ENCODE data around the gene NRG3. TPM values are rescaled to one million over a fixed set of nuclear protein-coding genes. Genes with fewer than 3 reads are reported as not detected.

Gene NRG3
- total RNA-seq, 1 donor from 2014 or later, result 2.3 TPM

DNA sequence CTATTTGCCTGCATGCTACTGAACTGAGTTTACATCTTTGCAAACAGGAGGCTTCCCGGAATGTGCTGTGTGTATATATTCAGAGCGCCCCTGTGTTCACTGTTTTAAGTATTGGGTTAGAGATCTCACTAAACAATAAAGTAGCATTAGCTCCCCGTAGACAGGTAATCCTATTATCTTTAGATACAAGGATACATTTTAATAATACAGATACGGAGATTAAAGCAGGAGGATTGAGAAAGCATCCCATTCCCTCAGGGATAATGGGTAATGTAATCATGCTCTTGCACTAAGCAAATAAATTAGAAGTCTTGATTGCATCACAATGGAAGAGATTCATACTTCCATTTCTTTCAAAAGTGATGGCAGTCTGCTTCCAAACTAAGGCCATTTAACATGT lies 809.0 kb downstream of the NRG3 start:
- Histone ChIP-seq H3K27me3 (no peaks in the 10 kb centered on the region), H3K4me1 (no peaks in the 10 kb centered on the region), H3K4me3 (no peak overlapping the region), H3K9me3 (no peaks in the 10 kb centered on the region), H3K36me3 (no peaks in the 10 kb centered on the region), H3K27ac (no peak overlapping the region)
- intact Hi-C loops (cut with DNase I), result no loop called here
- TF ChIP-seq CTCF (IDR thresholded peaks at IDR 0.05), result no peak
- ATAC-seq (no peak), DNase-seq (no peak)

DNA sequence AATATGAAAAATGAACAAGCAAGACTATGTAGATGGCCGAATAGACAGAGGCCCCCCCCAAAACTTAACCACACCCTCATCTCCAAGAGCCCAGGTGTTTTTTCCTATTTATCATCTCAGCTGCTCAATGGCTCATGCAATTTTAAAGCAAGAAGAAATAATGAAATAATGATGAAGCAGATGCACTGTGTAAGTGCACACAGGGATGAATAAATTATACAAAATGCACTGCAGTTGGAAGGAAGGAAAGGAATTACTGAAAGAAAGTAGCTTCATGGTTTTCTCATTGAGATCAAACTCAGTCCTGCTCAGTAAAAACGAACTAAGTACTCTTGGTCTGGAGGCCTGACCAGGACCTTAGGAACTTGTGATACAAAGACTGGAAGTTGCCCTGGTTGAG lies 810.1 kb downstream of the NRG3 start:
- Histone ChIP-seq H3K4me3 (no peak overlapping the region), H3K4me1 (no peaks in the 10 kb centered on the region), H3K27ac (no peak overlapping the region), H3K36me3 (no peaks in the 10 kb centered on the region), H3K9me3 (no peaks in the 10 kb centered on the region), H3K27me3 (no peaks in the 10 kb centered on the region)
- ATAC-seq (no peak), DNase-seq (no peak)
- intact Hi-C loops (cut with DNase I), result no loop called here
- no peak for TF ChIP-seq CTCF (IDR thresholded peaks at IDR 0.05)

GRCh38 chr10:82691211-82691610 lies 816.2 kb downstream of the NRG3 start:
- Histone ChIP-seq H3K4me3 (no peak overlapping the region), H3K27ac (no peak overlapping the region), H3K9me3 (no peaks in the 10 kb centered on the region), H3K27me3 (no peaks in the 10 kb centered on the region), H3K36me3 (no peaks in the 10 kb centered on the region), H3K4me1 (no peaks in the 10 kb centered on the region)
- no peak for TF ChIP-seq CTCF (IDR thresholded peaks at IDR 0.05)
- DNase-seq (no peak), ATAC-seq (no peak)
- intact Hi-C loops (cut with DNase I), result no loop called here

GRCh38 chr10:82692458-82692857 lies 817.5 kb downstream of the NRG3 start:
- Histone ChIP-seq H3K4me1 (no peaks in the 10 kb centered on the region), H3K9me3 (no peaks in the 10 kb centered on the region), H3K27ac (no peak overlapping the region), H3K36me3 (no peaks in the 10 kb centered on the region), H3K4me3 (no peak overlapping the region), H3K27me3 (no peaks in the 10 kb centered on the region)
- ATAC-seq, result no peak
- no peak for TF ChIP-seq CTCF (IDR thresholded peaks at IDR 0.05)
- intact Hi-C loops (cut with DNase I), result no loop called here
- no peak for DNase-seq

GRCh38 chr10:82721831-82722230 lies 846.8 kb downstream of the NRG3 start:
- intact Hi-C loops (cut with DNase I), result no loop called here
- H3K27me3 ChIP-seq, result no peaks in the 10 kb centered on the region
- no peaks in the 10 kb centered on the region for H3K4me1 ChIP-seq
- DNase-seq (no peak), ATAC-seq (no peak)
- no peaks in the 10 kb centered on the region for H3K9me3 ChIP-seq
- no peak overlapping the region for H3K4me3 ChIP-seq
- no peak overlapping the region for H3K27ac ChIP-seq
- no peaks in the 10 kb centered on the region for H3K36me3 ChIP-seq
- TF ChIP-seq CTCF (IDR thresholded peaks at IDR 0.05), result no peak

DNA sequence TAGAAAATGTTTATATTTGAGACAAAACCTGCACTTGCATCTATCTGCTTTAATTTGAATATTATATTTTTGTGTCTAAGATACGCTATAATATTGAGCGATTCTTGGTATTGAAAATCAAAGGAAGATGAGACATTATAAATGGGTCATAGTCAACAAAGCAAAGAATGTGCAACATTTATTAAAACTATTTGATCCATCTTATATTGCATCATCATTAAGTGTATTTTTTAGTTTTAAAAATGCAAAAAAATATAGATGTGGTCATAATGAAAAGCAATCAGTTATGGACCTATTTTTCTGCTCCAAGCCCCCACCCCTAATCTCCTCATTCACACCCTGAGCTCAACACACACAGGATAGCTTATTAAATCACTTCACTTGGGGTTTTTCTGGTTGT lies 847.3 kb downstream of the NRG3 start:
- H3K4me1 ChIP-seq, result no peaks in the 10 kb centered on the region
- H3K27me3 ChIP-seq, result no peaks in the 10 kb centered on the region
- DNase-seq (no peak), ATAC-seq (no peak)
- TF ChIP-seq CTCF (IDR thresholded peaks at IDR 0.05), result no peak
- intact Hi-C loops (cut with DNase I), result no loop called here
- H3K27ac ChIP-seq, result no peak overlapping the region
- no peaks in the 10 kb centered on the region for H3K9me3 ChIP-seq
- H3K4me3 ChIP-seq, result no peak overlapping the region
- no peaks in the 10 kb centered on the region for H3K36me3 ChIP-seq

Measured in upper lobe of right lung (tissue), 1 donor.